Large intestine (tissue), 3 donors: Measurements from ENCODE around the gene CAPN11. TPM values are rescaled to one million over a fixed set of nuclear protein-coding genes. Genes with fewer than 3 reads are reported as not detected.
A peak's percentile ranks its signal among the peaks of the same experiment; 100 is the strongest.
"Not testable (repeated sequence)": the region's sequence is repeated elsewhere in the genome, so short reads cannot be mapped to it uniquely, and the experiment has no call there.

Experiments
- DNase-seq, 2 donors: peaks; one replicate each; pipeline versions ENCODE4 v3.0.0 to v3.0.0-alpha.2; 2013
- H3K27ac ChIP-seq: one replicate; pipeline ENCODE4 v1.5.1; 2013; ENCODE audit warnings: low read length
- H3K27me3 ChIP-seq: 2 replicates; pipeline ENCODE4 v1.6.1; 2013; ENCODE audit warnings: low read length; ENCODE audit not compliant: control insufficient read depth, insufficient read depth
- H3K36me3 ChIP-seq: 2 replicates; pipeline ENCODE4 v1.6.1; 2013; ENCODE audit warnings: low read length; ENCODE audit not compliant: control insufficient read depth, insufficient read depth
- H3K4me1 ChIP-seq: one replicate; pipeline ENCODE4 v1.6.1; 2013; ENCODE audit warnings: low read length; ENCODE audit not compliant: control insufficient read depth, insufficient read depth
- H3K4me3 ChIP-seq: one replicate; pipeline ENCODE4 v1.5.1; 2013; ENCODE audit warnings: low read length
- H3K9me3 ChIP-seq: one replicate; pipeline ENCODE4 v1.6.1; 2013; ENCODE audit warnings: mild to moderate bottlenecking, low read depth, low read length, moderate library complexity; ENCODE audit not compliant: control insufficient read depth
- WGBS: methylation state at CpG from one replicate; pipeline ENCODE4 v1.1.5; 2013; ENCODE audit warnings: low lambda C conversion rate; ENCODE audit not compliant: insufficient coverage; 5-methylcytosine and 5-hydroxymethylcytosine counted together
- polyA plus RNA-seq: library from polyadenylated mRNA; unstranded; fragments of 120-200 nt; gene quantifications from one replicate; pipeline ENCODE4 v1.2.1, GENCODE V29; 2013

CAPN11 gene
- polyA plus RNA-seq, 1 donor, result 0.03 TPM

GRCh38 chr6:44193307-44193910 lies 34.8 kb downstream of the CAPN11 start:
- no peaks in the 10 kb centered on the region for H3K9me3 ChIP-seq
- WGBS, result 86% methylated on average over 1 of the region's 8 CpGs
- no peak for DNase-seq
- no peaks in the 10 kb centered on the region for H3K4me1 ChIP-seq
- H3K36me3 ChIP-seq, result no peaks in the 10 kb centered on the region
- no peak overlapping the region for H3K27ac ChIP-seq
- no peak overlapping the region for H3K4me3 ChIP-seq
- H3K27me3 ChIP-seq, result no peaks in the 10 kb centered on the region

- no peaks in the 10 kb centered on the region for H3K27me3 ChIP-seq
- H3K4me3 ChIP-seq, result no peak overlapping the region
- H3K9me3 ChIP-seq, result no peaks in the 10 kb centered on the region
- no peaks in the 10 kb centered on the region for H3K4me1 ChIP-seq
- no peak overlapping the region for H3K27ac ChIP-seq
- no peak for DNase-seq
- no CpG with 5 or more reads among the region's 5 CpGs for WGBS
- H3K36me3 ChIP-seq, result no peaks in the 10 kb centered on the region
Measured at GRCh38 chr6:44194326-44194725, 35.7 kb downstream of the CAPN11 start.

GRCh38 chr6:44196351-44196750 lies 37.7 kb downstream of the CAPN11 start:
- not testable (repeated sequence) for H3K4me3 ChIP-seq, H3K36me3 ChIP-seq, H3K27me3 ChIP-seq, H3K4me1 ChIP-seq, DNase-seq, H3K27ac ChIP-seq, H3K9me3 ChIP-seq
- 80% methylated on average over 1 of the region's 11 CpGs for whole genome bisulfite sequencing

GRCh38 chr6:44198684-44199083 lies 40.1 kb downstream of the CAPN11 start:
- no peak overlapping the region for H3K4me3 ChIP-seq
- DNase-seq, result no peak
- H3K27me3 ChIP-seq, result no peaks in the 10 kb centered on the region
- H3K9me3 ChIP-seq, result no peaks in the 10 kb centered on the region
- WGBS, result no CpG with 5 or more reads among the region's 3 CpGs
- peaks cover 20% of the 10 kb centered on the region for H3K4me1 ChIP-seq
- no peak overlapping the region for H3K27ac ChIP-seq
- no peaks in the 10 kb centered on the region for H3K36me3 ChIP-seq

- Histone ChIP-seq H3K9me3 (no peaks in the 10 kb centered on the region), H3K27ac (no peak overlapping the region), H3K4me1 (peaks cover 20% of the 10 kb centered on the region), H3K36me3 (no peaks in the 10 kb centered on the region), H3K4me3 (no peak overlapping the region), H3K27me3 (no peaks in the 10 kb centered on the region)
- WGBS, result no CpG with 5 or more reads among the region's 4 CpGs
- no peak for DNase-seq
Measured at GRCh38 chr6:44199883-44200282, 41.3 kb downstream of the CAPN11 start.

- Histone ChIP-seq H3K4me1 (peaks cover 20% of the 10 kb centered on the region), H3K9me3 (no peaks in the 10 kb centered on the region), H3K36me3 (no peaks in the 10 kb centered on the region), H3K27me3 (no peaks in the 10 kb centered on the region), H3K4me3 (no peak overlapping the region), H3K27ac (peak overlapping the region; percentile 34)
- no CpG with 5 or more reads among the region's 3 CpGs for whole genome bisulfite sequencing
- DNase-seq, result peak; percentile 79 to 91
Measured at GRCh38 chr6:44201200-44201599, 42.6 kb downstream of the CAPN11 start.

GRCh38 chr6:44201638-44202303 lies 43.2 kb downstream of the CAPN11 start:
- no CpG with 5 or more reads among the region's 11 CpGs for WGBS
- no peak overlapping the region for H3K27ac ChIP-seq
- no peak overlapping the region for H3K4me3 ChIP-seq
- H3K36me3 ChIP-seq, result no peaks in the 10 kb centered on the region
- H3K4me1 ChIP-seq, result peaks cover 20% of the 10 kb centered on the region
- no peaks in the 10 kb centered on the region for H3K27me3 ChIP-seq
- DNase-seq, result no peak
- H3K9me3 ChIP-seq, result no peaks in the 10 kb centered on the region

GRCh38 chr6:44202332-44202971 lies 43.8 kb downstream of the CAPN11 start:
- Histone ChIP-seq H3K4me3 (no peak overlapping the region), H3K27me3 (no peaks in the 10 kb centered on the region), H3K9me3 (no peaks in the 10 kb centered on the region), H3K36me3 (no peaks in the 10 kb centered on the region), H3K4me1 (peaks cover 20% of the 10 kb centered on the region), H3K27ac (no peak overlapping the region)
- no peak for DNase-seq
- no CpG with 5 or more reads among the region's 4 CpGs for WGBS

DNA sequence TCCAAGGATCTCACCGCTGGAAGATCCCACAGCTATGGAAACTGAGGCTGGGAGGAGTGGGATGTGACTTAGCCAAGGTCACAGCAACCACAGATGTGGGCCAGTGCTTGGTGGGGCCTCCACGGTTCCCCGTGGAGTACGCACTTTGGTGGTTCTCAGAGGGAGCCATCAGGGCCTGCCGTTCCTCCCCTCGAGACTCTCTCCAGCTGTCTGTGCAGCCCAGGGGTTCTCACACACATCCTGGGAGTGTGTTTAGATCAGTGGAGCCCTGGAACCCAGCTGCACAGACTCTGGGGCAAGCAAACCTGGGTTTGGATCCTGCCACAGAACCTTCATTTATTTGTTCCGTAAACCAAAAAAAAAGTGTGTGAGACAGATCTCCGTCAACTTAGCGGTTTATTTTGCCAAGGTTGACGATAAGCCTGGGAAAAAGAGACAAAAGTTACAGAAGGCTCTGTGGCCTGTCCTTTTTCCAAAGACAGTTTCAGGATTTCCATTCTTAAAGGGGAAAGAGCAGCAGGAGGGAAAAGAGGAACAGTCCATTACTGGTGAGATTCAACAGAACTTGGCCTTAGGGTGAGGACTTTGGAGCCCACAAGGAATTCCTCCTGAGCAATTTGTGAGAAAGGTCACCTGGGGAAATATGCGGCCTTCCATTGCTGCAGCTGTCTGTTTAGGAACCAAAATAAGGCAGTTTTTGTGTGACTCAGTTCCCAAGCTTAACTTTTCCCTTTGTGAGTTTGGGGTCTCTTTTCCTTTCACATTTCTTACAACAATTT lies 44.5 kb downstream of the CAPN11 start:
- Histone ChIP-seq H3K4me3 (no peak overlapping the region), H3K36me3 (no peaks in the 10 kb centered on the region), H3K9me3 (no peaks in the 10 kb centered on the region), H3K27ac (no peak overlapping the region), H3K27me3 (no peaks in the 10 kb centered on the region), H3K4me1 (peaks cover 20% of the 10 kb centered on the region)
- WGBS, result no CpG with 5 or more reads among the region's 11 CpGs
- peak; percentile 46 to 70 for DNase-seq

GRCh38 chr6:44203955-44204354 lies 45.3 kb downstream of the CAPN11 start:
- no peak overlapping the region for H3K4me3 ChIP-seq
- no peak overlapping the region for H3K27ac ChIP-seq
- no peaks in the 10 kb centered on the region for H3K36me3 ChIP-seq
- no peak for DNase-seq
- no peaks in the 10 kb centered on the region for H3K9me3 ChIP-seq
- no CpG with 5 or more reads among the region's 6 CpGs for WGBS
- H3K4me1 ChIP-seq, result peaks cover 20% of the 10 kb centered on the region
- H3K27me3 ChIP-seq, result no peaks in the 10 kb centered on the region
